Neutrophil (primary cell): Measurements from ENCODE around the gene TSPAN12.

Source experiments
- H3K27ac ChIP-seq: fragments of 200-600 bp; sonication (generic); 2 replicates; pipeline ENCODE4 v1.5.1; 2016; ENCODE audit warnings: mild to moderate bottlenecking, moderate library complexity
- H3K27me3 ChIP-seq: fragments of 200-600 bp; sonication (generic); 2 replicates; pipeline ENCODE4 v1.6.0; 2016; ENCODE audit warnings: mild to moderate bottlenecking
- H3K36me3 ChIP-seq: fragments of 200-600 bp; sonication (generic); 2 replicates; pipeline ENCODE4 v1.5.1; 2017
- H3K4me1 ChIP-seq, 2 experiments: fragments of 200-600 bp in 1 of 2; sonication (generic) in 1 of 2; 1 replicate in 1 of 2; 2 replicates in 1 of 2; pipeline versions ENCODE4 v1.5.1 to v1.6.1; 2013 to 2016; ENCODE audit warnings: low read depth in 1 of 2, low read length in 1 of 2, mild to moderate bottlenecking in 1 of 2, moderate library complexity in 1 of 2; ENCODE audit not compliant: control insufficient read depth in 1 of 2, insufficient read depth in 1 of 2
- H3K4me3 ChIP-seq, 2 experiments: fragments of 200-600 bp in 1 of 2; sonication (generic) in 1 of 2; 1 replicate in 1 of 2; 2 replicates in 1 of 2; pipeline ENCODE4 v1.5.1; 2013 to 2016; ENCODE audit warnings: low read depth in 1 of 2, low read length in 1 of 2, mild to moderate bottlenecking in 1 of 2, moderate library complexity in 1 of 2
- H3K9me3 ChIP-seq: fragments of 200-600 bp; sonication (generic); 2 replicates; pipeline ENCODE4 v1.5.1; 2016
- CTCF ChIP-seq: fragments of 200-600 bp; sonication (generic); IDR thresholded peaks from 2 replicates; pipeline ENCODE4 v1.5.1; 2016; ENCODE audit warnings: antibody characterized with exemption

The TSPAN12 gene

DNA sequence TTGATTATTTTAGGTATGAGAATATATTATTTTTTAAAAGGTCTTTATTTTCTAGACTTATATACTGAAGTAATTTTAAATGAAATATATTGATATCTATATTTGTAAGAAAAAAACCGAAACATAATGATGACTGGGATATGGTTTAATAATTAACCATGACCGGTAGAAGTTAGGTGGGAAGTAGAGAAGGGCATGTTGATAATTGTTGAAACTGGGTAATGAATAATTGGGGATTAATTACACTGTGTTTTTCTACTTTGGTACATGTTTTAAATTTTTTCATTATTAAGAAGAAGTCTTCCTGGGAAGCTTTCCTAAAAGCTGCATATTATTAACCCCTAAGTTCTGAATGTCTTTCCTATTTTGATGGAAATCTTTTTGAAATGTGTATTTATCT, 16.3 kb downstream of the TSPAN12 start:
- Histone ChIP-seq H3K36me3 (no peaks in the 10 kb centered on the region), H3K4me3 (no peak overlapping the region), H3K4me1 (no peaks in the 10 kb centered on the region), H3K9me3 (no peaks in the 10 kb centered on the region), H3K27ac (no peak overlapping the region), H3K27me3 (no peaks in the 10 kb centered on the region)
- no peak for TF ChIP-seq CTCF

- Histone ChIP-seq H3K4me3 (no peak overlapping the region), H3K4me1 (peaks cover 4 to 28% of the 10 kb centered on the region in 2 experiments), H3K9me3 (no peaks in the 10 kb centered on the region), H3K27me3 (no peaks in the 10 kb centered on the region), H3K36me3 (no peaks in the 10 kb centered on the region), H3K27ac (no peak overlapping the region)
- no peak for TF ChIP-seq CTCF
These were observed 19.7 kb downstream of the TSPAN12 start for GRCh38 chr7:120838281-120838682.

- Histone ChIP-seq H3K27ac (no peak overlapping the region), H3K4me3 (no peak overlapping the region), H3K4me1 (peaks cover 4 to 35% of the 10 kb centered on the region in 2 experiments), H3K27me3 (no peaks in the 10 kb centered on the region), H3K9me3 (no peaks in the 10 kb centered on the region), H3K36me3 (no peaks in the 10 kb centered on the region)
- no peak for TF ChIP-seq CTCF
These were observed 20.3 kb downstream of the TSPAN12 start for GRCh38 chr7:120837599-120837998.

DNA sequence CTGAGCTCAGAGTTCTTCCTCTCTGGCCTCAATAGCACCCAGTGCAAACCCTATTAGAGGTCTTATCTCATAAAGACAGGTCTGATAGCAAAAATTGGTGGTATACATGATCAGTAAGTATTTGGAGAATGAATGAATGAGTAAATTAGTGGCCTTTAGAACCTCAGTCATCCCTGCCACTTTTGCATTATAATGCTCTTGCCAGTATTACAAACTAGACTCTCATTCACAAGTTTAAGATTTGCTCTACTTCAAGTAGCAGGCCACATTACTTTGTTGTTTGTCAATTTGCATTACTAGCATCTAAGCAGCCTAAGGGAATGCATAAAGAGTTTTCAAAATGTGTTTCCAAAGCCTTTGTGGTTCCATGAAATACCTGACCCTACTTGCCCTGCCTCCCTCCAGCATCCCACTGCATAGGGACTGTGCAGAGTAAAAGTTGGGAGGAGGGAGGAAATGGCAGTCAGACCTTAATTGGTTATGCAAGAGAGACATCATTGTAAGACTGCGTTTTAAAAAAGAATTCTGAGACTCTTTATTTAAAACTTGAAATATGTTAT, 21.3 kb downstream of the TSPAN12 start:
- no peak for TF ChIP-seq CTCF

GRCh38 chr7:120834726-120835125, 23.2 kb downstream of the TSPAN12 start:
- no peak for TF ChIP-seq CTCF
- H3K4me3 ChIP-seq, result no peak overlapping the region
- no peaks in the 10 kb centered on the region for H3K36me3 ChIP-seq
- H3K27ac ChIP-seq, result no peak overlapping the region
- H3K27me3 ChIP-seq, result no peaks in the 10 kb centered on the region
- peaks cover 4 to 42% of the 10 kb centered on the region in 2 experiments for H3K4me1 ChIP-seq
- H3K9me3 ChIP-seq, result no peaks in the 10 kb centered on the region

More for the DNA sequence above, 21.3 kb downstream of the TSPAN12 start:
- H3K27me3 ChIP-seq, result no peaks in the 10 kb centered on the region
- peaks cover 4 to 42% of the 10 kb centered on the region in 2 experiments for H3K4me1 ChIP-seq
- H3K36me3 ChIP-seq, result no peaks in the 10 kb centered on the region
- H3K4me3 ChIP-seq, result no peak overlapping the region
- H3K9me3 ChIP-seq, result no peaks in the 10 kb centered on the region
- H3K27ac ChIP-seq, result no peak overlapping the region
